GM19025 (cell line): Measurements from ENCODE around the gene PGRMC2.
"Not testable (repeated sequence)": the region's sequence is repeated elsewhere in the genome, so short reads cannot be mapped to it uniquely, and the experiment has no call there.

ENCODE experiments used
- ATAC-seq: cut with Tn5 transposase; IDR thresholded peaks from one replicate; pipeline ENCODE4 v1.9.1; 2021; ENCODE audit warnings: mild to moderate bottlenecking, low read depth, moderate library complexity; ENCODE audit not compliant: unreplicated experiment

PGRMC2 gene

GRCh38 chr4:128275346-128275745 is 12.3 kb downstream of the PGRMC2 start:
- ATAC-seq: no peak

GRCh38 chr4:128271551-128271950 is 16.1 kb downstream of the PGRMC2 start:
- no peak for ATAC-seq

GRCh38 chr4:128268970-128269369 is 18.6 kb downstream of the PGRMC2 start:
- no peak for ATAC-seq

GRCh38 chr4:128267745-128268144 is 19.9 kb downstream of the PGRMC2 start:
- no peak for ATAC-seq

- not testable (repeated sequence) for ATAC-seq
Measured at GRCh38 chr4:128267171-128267570, 20.4 kb downstream of the PGRMC2 start.

- not testable (repeated sequence) for ATAC-seq
Measured at GRCh38 chr4:128265550-128265949, 22.1 kb downstream of the PGRMC2 start.

GRCh38 chr4:128259889-128260288 is 27.7 kb downstream of the PGRMC2 start:
- ATAC-seq: not testable (repeated sequence)

GRCh38 chr4:128258166-128258565 is 29.4 kb downstream of the PGRMC2 start:
- not testable (repeated sequence) for ATAC-seq

GRCh38 chr4:128256539-128256938 is 31.1 kb downstream of the PGRMC2 start:
- ATAC-seq: no peak

- ATAC-seq: no peak
Measured at GRCh38 chr4:128255906-128256305, 31.7 kb downstream of the PGRMC2 start.

GRCh38 chr4:128249787-128250668 is 37.6 kb downstream of the PGRMC2 start:
- ATAC-seq: no peak

GRCh38 chr4:128247906-128248305 is 39.7 kb downstream of the PGRMC2 start:
- ATAC-seq: no peak

GRCh38 chr4:128245391-128245790 is 42.2 kb downstream of the PGRMC2 start:
- not testable (repeated sequence) for ATAC-seq

- no peak for ATAC-seq
Measured at GRCh38 chr4:128244379-128244778, 43.2 kb downstream of the PGRMC2 start.

- ATAC-seq: no peak
Measured at GRCh38 chr4:128242601-128243000, 45.0 kb downstream of the PGRMC2 start.

- no peak for ATAC-seq
Measured at GRCh38 chr4:128241981-128242380, 45.6 kb downstream of the PGRMC2 start.

GRCh38 chr4:128241425-128241913 is 46.1 kb downstream of the PGRMC2 start:
- peak; percentile 58 for ATAC-seq

- ATAC-seq: peak; percentile 46
Measured at GRCh38 chr4:128241019-128241418, 46.6 kb downstream of the PGRMC2 start.

GRCh38 chr4:128234836-128235235 is 52.8 kb downstream of the PGRMC2 start:
- ATAC-seq: no peak

GRCh38 chr4:128232719-128233118 is 54.9 kb downstream of the PGRMC2 start:
- no peak for ATAC-seq

GRCh38 chr4:128228845-128229795 is 58.5 kb downstream of the PGRMC2 start:
- no peak for ATAC-seq
